Measurements from ENCODE around the gene ABCA9.

ABCA9 gene

DNA sequence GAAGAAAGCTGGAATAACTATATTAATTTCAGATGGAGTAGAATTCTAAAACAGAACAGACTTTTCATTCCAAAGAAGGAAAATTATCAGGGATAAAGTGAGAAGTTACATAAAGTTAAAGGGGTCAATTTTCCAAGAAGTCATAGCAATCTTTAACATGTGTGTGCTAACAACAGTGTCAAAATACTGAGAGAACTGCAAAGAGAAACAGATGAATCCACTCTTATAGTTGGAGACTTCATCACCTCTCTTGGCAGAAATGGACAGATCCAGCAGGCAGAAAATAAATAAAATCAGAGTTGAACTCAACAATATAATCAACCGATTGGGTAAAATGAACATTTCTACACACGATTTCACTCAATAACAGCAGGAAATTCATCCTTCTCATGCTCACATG, 5.4 kb downstream of the ABCA9 start:
- Histone ChIP-seq H3K9me3 (ENCODE audit: insufficient read depth, low read length) (peaks cover 4% of the 10 kb centered on the region; the same call in 1 of the 2 replicates), H3K27me3 (ENCODE audit: low read depth, low read length) (no peaks in the 10 kb centered on the region), H3K79me2 (ENCODE audit: low read length) (no peaks in the 10 kb centered on the region), H2AFZ (ENCODE audit: low read depth, low read length) (no peak overlapping the region), H3K4me2 (ENCODE audit: low read length) (no peak overlapping the region), H3K27ac (ENCODE audit: low read length) (no peak overlapping the region), H3K9ac (ENCODE audit: low read length) (no peak overlapping the region), H4K20me1 (ENCODE audit: insufficient read depth, low read length) (no peaks in the 10 kb centered on the region), H3K36me3 (replicated peaks; ENCODE audit: low read depth, low read length) (no peaks in the 10 kb centered on the region), H3K4me3 (ENCODE audit: low read length) (no peak overlapping the region), H3K4me1 (ENCODE audit: low read length) (no peaks in the 10 kb centered on the region)
- TF ChIP-seq, protein P1, sequence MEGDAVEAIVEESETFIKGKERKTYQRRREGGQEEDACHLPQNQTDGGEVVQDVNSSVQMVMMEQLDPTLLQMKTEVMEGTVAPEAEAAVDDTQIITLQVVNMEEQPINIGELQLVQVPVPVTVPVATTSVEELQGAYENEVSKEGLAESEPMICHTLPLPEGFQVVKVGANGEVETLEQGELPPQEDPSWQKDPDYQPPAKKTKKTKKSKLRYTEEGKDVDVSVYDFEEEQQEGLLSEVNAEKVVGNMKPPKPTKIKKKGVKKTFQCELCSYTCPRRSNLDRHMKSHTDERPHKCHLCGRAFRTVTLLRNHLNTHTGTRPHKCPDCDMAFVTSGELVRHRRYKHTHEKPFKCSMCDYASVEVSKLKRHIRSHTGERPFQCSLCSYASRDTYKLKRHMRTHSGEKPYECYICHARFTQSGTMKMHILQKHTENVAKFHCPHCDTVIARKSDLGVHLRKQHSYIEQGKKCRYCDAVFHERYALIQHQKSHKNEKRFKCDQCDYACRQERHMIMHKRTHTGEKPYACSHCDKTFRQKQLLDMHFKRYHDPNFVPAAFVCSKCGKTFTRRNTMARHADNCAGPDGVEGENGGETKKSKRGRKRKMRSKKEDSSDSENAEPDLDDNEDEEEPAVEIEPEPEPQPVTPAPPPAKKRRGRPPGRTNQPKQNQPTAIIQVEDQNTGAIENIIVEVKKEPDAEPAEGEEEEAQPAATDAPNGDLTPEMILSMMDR (IDR thresholded peaks at IDR 0.05; ENCODE audit: low read depth, low read length): no peak
- TF ChIP-seq EZH2phosphoT487 (IDR thresholded peaks at IDR 0.05; ENCODE audit: low read depth): no peak

- Histone ChIP-seq H3K36me3 (replicated peaks; ENCODE audit: low read depth, low read length) (no peaks in the 10 kb centered on the region), H4K20me1 (ENCODE audit: insufficient read depth, low read length) (no peaks in the 10 kb centered on the region), H3K4me3 (ENCODE audit: low read length) (no peak overlapping the region), H3K4me2 (ENCODE audit: low read length) (no peak overlapping the region), H3K79me2 (ENCODE audit: low read length) (no peaks in the 10 kb centered on the region), H3K9me3 (ENCODE audit: insufficient read depth, low read length) (no peaks in the 10 kb centered on the region), H3K27me3 (ENCODE audit: low read depth, low read length) (no peaks in the 10 kb centered on the region), H2AFZ (ENCODE audit: low read depth, low read length) (no peak overlapping the region), H3K9ac (ENCODE audit: low read length) (no peak overlapping the region), H3K4me1 (ENCODE audit: low read length) (no peaks in the 10 kb centered on the region), H3K27ac (ENCODE audit: low read length) (no peak overlapping the region)
- TF ChIP-seq, protein P1 (IDR thresholded peaks at IDR 0.05; ENCODE audit: low read depth, low read length): no peak
- TF ChIP-seq EZH2phosphoT487 (IDR thresholded peaks at IDR 0.05; ENCODE audit: low read depth): no peak
Measured at GRCh38 chr17:69050999-69051775, 9.5 kb downstream of the ABCA9 start.

GRCh38 chr17:69048634-69049033, 12.1 kb downstream of the ABCA9 start:
- Histone ChIP-seq H3K27ac (ENCODE audit: low read length) (no peak overlapping the region), H3K9me3 (ENCODE audit: insufficient read depth, low read length) (no peaks in the 10 kb centered on the region), H3K79me2 (ENCODE audit: low read length) (no peaks in the 10 kb centered on the region), H3K4me3 (ENCODE audit: low read length) (no peak overlapping the region), H2AFZ (ENCODE audit: low read depth, low read length) (no peak overlapping the region), H3K9ac (ENCODE audit: low read length) (no peak overlapping the region), H4K20me1 (ENCODE audit: insufficient read depth, low read length) (no peaks in the 10 kb centered on the region), H3K36me3 (replicated peaks; ENCODE audit: low read depth, low read length) (no peaks in the 10 kb centered on the region), H3K27me3 (ENCODE audit: low read depth, low read length) (no peaks in the 10 kb centered on the region), H3K4me1 (ENCODE audit: low read length) (no peaks in the 10 kb centered on the region), H3K4me2 (ENCODE audit: low read length) (no peak overlapping the region)
- TF ChIP-seq, protein P1 (IDR thresholded peaks at IDR 0.05; ENCODE audit: low read depth, low read length): no peak
- no peak for TF ChIP-seq EZH2phosphoT487 (IDR thresholded peaks at IDR 0.05; ENCODE audit: low read depth)

DNA sequence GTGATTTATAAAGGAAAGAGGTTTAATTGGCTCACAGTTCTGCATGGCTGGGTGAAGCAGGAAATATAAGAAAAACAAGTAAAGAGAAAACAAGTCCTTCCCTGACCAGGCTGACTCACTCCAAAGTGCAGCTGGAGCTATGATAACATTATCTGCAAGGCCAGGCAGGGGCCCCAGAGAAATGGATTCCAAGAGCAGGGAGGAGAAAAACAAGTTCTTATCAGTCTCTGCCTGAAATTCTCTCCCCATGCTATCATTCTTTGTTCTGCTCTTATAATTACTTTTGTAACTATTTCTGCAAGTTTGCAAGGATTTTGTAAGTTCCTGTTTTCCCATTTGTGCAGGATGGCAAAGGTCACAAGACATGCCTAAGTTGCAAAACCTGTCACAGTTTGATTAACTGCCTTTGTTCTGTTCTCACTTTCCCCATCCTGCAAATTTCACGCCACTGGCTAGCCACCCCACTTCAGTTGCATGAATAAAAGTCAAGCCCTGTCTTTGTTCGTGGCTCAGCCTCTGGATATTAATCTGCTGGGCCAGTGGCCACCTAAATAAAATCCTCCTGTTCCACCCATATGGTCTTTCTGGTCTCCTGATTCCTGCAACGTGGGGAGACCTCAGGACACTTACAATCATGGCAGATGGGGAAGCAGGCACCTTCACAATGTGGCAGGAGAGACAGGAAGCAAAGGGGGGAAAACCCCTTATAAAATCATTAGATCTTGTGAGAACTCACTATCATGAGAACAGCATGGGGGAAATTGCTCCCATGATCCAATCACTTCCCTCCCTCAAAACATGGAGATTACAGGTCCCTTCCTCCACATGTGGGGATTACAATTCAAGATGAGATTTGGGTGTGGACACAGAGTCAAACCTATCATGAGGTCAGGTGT, 13.1 kb downstream of the ABCA9 start:
- no peak overlapping the region for H3K9ac ChIP-seq (ENCODE audit: low read length)
- H3K4me1 ChIP-seq (ENCODE audit: low read length): no peaks in the 10 kb centered on the region
- no peak for TF ChIP-seq EZH2phosphoT487 (IDR thresholded peaks at IDR 0.05; ENCODE audit: low read depth)
- TF ChIP-seq, protein P1 (IDR thresholded peaks at IDR 0.05; ENCODE audit: low read depth, low read length): no peak
- H4K20me1 ChIP-seq (ENCODE audit: insufficient read depth, low read length): no peaks in the 10 kb centered on the region
- H3K4me3 ChIP-seq (ENCODE audit: low read length): no peak overlapping the region
- no peaks in the 10 kb centered on the region for H3K36me3 ChIP-seq (replicated peaks; ENCODE audit: low read depth, low read length)
- no peaks in the 10 kb centered on the region for H3K27me3 ChIP-seq (ENCODE audit: low read depth, low read length)
- no peak overlapping the region for H3K27ac ChIP-seq (ENCODE audit: low read length)
- no peak overlapping the region for H2AFZ ChIP-seq (ENCODE audit: low read depth, low read length)
- no peaks in the 10 kb centered on the region for H3K9me3 ChIP-seq (ENCODE audit: insufficient read depth, low read length)
- H3K79me2 ChIP-seq (ENCODE audit: low read length): no peaks in the 10 kb centered on the region
- H3K4me2 ChIP-seq (ENCODE audit: low read length): no peak overlapping the region

All from OCI-LY3 (cell line).